C1 segment of cervical spinal cord (tissue), 14 donors: ENCODE measurements around the gene C1orf50.
"Not testable (repeated sequence)": the region's sequence is repeated elsewhere in the genome, so short reads cannot be mapped to it uniquely, and the experiment has no call there.

ENCODE experiments used
- DNase-seq, 14 donors: peaks; one replicate each; lab custom pipeline; 2025; lab: John Stamatoyannopoulos, UW

Gene C1orf50

GRCh38 chr1:42739753-42740700 lies 27.0 kb upstream of the C1orf50 start, which contains the start of gene CLDN19:
Gene CLDN19 (minus strand): TSS chr1:42740236. CDS start chr1:42740063, 173 bp downstream.
- DNase-seq = no peak

- peak in 3 of 14 donors; percentile 12 to 36 (median 18) for DNase-seq
These were observed 26.0 kb upstream of the C1orf50 start for GRCh38 chr1:42740851-42741580.

DNA sequence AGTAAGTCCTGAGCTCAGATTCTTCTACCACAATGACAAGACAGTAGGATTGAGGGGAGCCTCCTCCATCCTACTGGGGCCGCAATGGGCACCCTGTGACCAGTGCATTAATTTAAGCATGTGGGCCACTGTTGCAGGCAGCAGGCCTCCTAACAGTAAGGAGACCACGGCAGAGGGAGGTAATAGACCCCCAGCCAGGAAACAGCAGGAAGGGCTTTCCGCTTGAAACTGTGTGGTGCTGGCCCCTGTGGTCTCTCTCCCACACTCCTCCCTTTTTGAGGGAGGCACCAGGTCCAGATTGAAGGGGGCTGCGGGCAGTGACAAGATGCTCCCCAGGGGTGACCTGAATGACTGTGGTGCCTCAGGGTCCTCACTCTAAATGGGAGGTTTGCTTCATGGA lies 25.3 kb upstream of the C1orf50 start:
- no peak for DNase-seq

DNA sequence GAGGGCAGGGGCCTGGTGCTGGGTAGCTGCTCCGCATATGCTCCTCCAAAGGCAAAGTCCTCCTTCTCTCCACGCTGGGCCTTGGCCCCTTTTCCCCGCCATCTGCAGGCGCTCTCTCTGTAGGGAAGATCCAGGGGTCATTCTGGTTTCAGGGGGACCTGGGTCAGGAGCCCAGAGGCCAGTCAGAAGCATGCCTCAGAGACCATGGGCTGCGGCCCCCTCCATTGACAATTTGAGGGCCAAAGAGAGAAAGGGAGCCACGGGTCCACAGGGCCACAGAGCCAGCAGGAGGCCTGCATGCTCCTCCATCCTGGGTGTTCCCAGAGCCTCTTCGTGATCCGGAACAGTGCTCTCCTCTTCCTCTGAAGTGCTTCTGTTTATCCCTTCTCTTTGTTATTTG lies 24.9 kb upstream of the C1orf50 start:
- no peak for DNase-seq

- DNase-seq = no peak
These were observed 24.3 kb upstream of the C1orf50 start for GRCh38 chr1:42742617-42743316.

GRCh38 chr1:42743317-42744147 lies 23.5 kb upstream of the C1orf50 start:
- DNase-seq = no peak

- no peak for DNase-seq
These were observed 23.0 kb upstream of the C1orf50 start for GRCh38 chr1:42744148-42744413.

- peak in 1 of 14 donors; percentile 53 for DNase-seq
These were observed 21.2 kb upstream of the C1orf50 start for GRCh38 chr1:42745851-42746250.

DNA sequence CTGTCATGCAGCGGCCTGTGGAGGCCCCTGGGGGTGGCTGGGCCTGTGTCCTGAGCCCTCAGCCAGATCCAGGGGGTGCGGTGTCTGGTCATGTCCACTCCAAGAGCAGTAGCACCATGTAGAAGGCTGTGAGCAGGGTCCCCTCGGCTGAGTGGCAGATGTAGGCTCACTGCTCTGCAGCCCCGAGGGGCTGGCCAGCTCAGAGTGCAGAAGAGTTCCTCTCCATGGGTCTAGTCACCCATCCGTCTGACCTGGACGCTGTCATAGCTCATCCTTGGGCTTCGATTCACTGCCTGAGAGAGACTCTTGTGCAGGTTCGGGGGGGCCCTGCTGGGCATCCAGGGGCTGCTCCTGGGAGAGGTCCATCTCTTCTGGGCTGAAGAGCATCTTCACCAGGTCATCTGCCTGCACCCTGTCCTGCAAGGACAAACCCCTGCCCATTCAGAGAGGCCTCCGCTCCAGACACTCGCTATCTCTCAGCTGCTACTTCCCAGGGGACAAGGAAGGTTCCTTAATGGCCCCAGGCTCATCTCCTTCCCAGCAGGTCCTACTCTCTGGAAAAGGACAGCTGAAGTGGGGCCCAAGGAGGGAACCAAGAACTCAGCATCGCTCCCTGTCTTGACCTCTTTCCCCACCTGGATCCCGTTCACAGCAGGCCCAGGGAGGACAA lies 20.5 kb upstream of the C1orf50 start:
- DNase-seq = no peak

DNA sequence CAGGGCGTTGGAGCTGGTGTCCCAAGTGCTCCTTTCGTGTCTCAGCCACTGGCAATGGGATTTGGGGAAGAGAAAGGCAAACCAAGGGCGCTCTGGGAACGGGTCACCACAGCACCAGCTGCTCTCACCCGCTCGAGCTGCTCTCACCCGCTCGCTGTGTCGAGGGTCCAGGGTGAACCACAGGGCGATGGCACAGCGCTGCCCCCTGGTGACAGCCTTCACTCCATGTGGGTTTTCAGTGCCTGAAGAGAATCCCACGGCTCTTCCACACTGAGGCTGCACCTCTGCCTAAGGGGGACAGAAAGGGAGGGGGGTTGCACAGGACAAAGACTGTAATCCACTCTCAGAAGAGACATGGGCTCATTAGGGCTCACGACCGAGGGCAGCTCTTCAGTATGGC lies 19.9 kb upstream of the C1orf50 start:
- peak in 4 of 14 donors; percentile 12 to 31 (median 22) for DNase-seq

GRCh38 chr1:42748021-42748420 lies 19.0 kb upstream of the C1orf50 start:
- no peak for DNase-seq

GRCh38 chr1:42748461-42749410 lies 18.3 kb upstream of the C1orf50 start:
- DNase-seq = no peak

- DNase-seq = no peak
These were observed 17.0 kb upstream of the C1orf50 start for GRCh38 chr1:42750041-42750440.

GRCh38 chr1:42751511-42752070 lies 15.5 kb upstream of the C1orf50 start:
- DNase-seq = not testable (repeated sequence)

- DNase-seq = no peak
These were observed 14.8 kb upstream of the C1orf50 start for GRCh38 chr1:42752284-42752683.

- no peak for DNase-seq
These were observed 14.0 kb upstream of the C1orf50 start for GRCh38 chr1:42753070-42753469.

DNA sequence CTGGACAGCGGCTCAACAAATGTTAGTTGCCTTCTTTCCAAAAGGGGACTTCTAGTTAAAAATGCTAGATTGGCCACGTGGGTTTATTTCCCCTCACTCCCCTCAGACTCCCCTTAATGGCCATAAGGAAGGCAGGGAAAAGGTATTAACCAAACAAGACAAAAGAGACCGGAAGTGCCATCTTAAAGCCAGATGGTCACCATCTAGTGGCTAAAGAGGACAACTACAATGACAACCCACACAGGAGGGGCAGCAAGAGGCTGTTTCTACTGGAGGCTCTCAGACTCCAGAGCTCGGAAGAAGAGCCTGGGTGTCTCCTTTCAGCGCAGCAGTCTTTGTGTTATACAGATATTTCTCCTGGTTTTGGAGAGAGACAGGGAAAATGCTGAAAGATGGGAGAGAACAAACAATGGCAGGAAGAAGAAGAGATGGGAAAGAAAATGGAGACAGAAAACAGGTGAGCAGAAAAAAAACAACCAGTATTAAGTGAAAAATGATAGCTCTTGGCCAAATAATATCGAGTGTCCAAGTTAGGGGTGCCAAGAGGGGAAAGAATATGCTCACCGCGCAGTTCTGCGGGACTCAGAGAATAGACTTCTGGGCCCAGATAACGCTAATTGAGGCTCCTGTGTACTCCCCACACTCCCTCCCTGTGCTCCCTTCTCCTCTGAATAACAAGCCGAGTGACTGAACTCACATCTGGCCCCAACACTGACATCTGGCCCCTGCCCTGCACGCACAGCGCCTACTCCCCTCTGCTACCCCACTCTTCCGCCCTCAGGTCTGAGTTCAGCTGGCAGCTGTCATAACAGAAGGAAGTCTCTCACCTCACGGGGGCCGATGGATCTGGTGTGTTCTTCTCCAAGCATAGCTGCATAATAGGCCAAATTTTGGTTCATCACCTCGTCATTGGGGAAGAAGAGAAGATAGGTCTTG lies 9.8 kb upstream of the C1orf50 start:
- DNase-seq = no peak

GRCh38 chr1:42757892-42758275 lies 9.2 kb upstream of the C1orf50 start:
- DNase-seq = no peak
